ENCODE data around the gene PRAMEF12. TPM values are rescaled to one million over a fixed set of nuclear protein-coding genes. Genes with fewer than 3 reads are reported as not detected.
"Not testable (repeated sequence)": the region's sequence is repeated elsewhere in the genome, so short reads cannot be mapped to it uniquely, and the experiment has no call there.

The PRAMEF12 gene
- total RNA-seq, 1 donor from 2014 or later: 0.54 TPM

DNA sequence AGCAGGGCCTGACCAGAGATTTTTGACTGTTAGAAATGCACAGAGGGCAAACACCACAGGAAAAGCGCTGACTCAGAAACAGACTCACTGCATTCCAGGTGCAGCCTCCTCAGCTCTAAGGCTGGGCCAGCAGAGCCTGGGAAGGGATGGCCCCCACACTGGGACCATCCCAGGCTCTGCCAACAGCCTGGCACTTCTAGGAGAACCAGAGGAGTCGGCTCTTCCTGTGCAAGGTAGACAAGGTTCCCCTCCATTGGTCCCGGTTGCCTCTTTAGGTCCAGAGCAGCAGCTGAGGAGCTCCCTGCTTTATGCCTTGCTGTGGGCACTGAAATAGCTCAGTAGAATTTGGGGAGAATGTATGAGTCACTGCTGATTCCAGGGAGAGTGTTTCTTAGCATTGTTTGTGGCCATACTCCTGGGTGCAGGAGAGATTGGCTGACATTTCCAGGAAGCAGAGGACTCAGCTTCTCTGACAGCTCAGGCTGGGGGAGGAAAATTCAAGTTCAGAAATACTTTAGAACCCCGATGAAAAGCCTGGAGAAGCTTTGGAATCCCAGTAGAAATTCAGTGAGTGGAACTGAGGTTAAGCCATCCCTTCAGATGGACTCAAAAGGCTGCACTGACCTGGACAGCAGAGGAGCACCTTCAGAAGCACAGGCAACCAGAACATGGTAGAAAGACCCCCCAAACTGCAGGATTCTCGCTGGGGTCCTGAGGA, 37.3 kb downstream of the PRAMEF12 start:
- no peak overlapping the region for H3K4me3 Mint-ChIP-seq (ENCODE audit: unreplicated experiment)
- peaks cover 10% of the 10 kb centered on the region for H3K9me3 Mint-ChIP-seq (ENCODE audit: unreplicated experiment)
- TF ChIP-seq, protein P1, sequence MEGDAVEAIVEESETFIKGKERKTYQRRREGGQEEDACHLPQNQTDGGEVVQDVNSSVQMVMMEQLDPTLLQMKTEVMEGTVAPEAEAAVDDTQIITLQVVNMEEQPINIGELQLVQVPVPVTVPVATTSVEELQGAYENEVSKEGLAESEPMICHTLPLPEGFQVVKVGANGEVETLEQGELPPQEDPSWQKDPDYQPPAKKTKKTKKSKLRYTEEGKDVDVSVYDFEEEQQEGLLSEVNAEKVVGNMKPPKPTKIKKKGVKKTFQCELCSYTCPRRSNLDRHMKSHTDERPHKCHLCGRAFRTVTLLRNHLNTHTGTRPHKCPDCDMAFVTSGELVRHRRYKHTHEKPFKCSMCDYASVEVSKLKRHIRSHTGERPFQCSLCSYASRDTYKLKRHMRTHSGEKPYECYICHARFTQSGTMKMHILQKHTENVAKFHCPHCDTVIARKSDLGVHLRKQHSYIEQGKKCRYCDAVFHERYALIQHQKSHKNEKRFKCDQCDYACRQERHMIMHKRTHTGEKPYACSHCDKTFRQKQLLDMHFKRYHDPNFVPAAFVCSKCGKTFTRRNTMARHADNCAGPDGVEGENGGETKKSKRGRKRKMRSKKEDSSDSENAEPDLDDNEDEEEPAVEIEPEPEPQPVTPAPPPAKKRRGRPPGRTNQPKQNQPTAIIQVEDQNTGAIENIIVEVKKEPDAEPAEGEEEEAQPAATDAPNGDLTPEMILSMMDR (IDR thresholded peaks at IDR 0.05; ENCODE audit: partially characterized antibody, unreplicated experiment): no peak
- H3K27me3 Mint-ChIP-seq (ENCODE audit: unreplicated experiment): peaks cover 4% of the 10 kb centered on the region
- DNase-seq: no peak
- H3K4me1 Mint-ChIP-seq (ENCODE audit: low read depth, unreplicated experiment): no peaks in the 10 kb centered on the region
- H3K36me3 Mint-ChIP-seq (ENCODE audit: unreplicated experiment): peaks cover 12% of the 10 kb centered on the region
- H3K27ac Mint-ChIP-seq (ENCODE audit: unreplicated experiment): no peak overlapping the region

DNA sequence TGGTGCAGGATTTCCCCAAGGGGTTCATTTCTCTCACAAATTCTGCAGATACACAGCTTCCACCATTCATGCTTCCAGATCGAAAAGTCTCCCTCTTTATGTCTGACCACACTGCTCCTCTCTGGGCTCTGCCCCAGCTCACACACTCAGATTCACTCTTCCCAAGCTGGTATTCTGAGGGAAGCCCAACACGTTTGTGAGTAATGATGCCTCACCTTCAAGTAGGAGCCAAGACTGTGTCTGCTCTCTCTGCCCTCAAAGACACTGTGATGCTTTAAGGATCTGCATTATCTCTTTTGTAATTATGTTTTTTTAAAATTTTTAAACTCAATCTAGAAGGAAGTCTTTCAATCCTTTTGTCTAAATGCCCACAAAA, 37.9 kb downstream of the PRAMEF12 start:
- H3K9me3 Mint-ChIP-seq (ENCODE audit: unreplicated experiment): peaks cover 10% of the 10 kb centered on the region
- H3K4me1 Mint-ChIP-seq (ENCODE audit: low read depth, unreplicated experiment): no peaks in the 10 kb centered on the region
- H3K4me3 Mint-ChIP-seq (ENCODE audit: unreplicated experiment): no peak overlapping the region
- H3K27ac Mint-ChIP-seq (ENCODE audit: unreplicated experiment): no peak overlapping the region
- DNase-seq: no peak
- H3K36me3 Mint-ChIP-seq (ENCODE audit: unreplicated experiment): peaks cover 11% of the 10 kb centered on the region
- H3K27me3 Mint-ChIP-seq (ENCODE audit: unreplicated experiment): peaks cover 4% of the 10 kb centered on the region
- TF ChIP-seq, protein P1 (IDR thresholded peaks at IDR 0.05; ENCODE audit: partially characterized antibody, unreplicated experiment): no peak

DNA sequence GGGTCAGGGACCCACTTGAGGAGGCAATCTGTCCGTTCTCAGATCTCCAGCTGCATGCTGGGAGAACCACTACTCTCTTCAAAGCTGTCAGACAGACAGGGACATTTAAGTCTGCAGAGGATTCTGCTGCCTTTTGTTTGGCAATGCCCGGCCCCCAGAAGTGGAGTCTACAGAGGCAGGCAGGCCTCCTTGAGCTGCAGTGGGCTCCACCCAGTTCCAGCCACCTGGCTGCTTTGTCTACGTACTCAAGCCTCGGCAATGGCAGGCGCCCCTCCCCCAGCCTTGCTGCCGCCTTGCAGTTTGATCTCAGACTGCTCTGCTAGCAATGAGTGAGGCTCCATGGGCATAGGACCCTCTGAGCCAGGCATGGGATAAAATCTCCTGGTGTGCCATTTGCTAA, 45.5 kb downstream of the PRAMEF12 start:
- H3K27me3 Mint-ChIP-seq (ENCODE audit: unreplicated experiment); DNase-seq; H3K4me3 Mint-ChIP-seq (ENCODE audit: unreplicated experiment); H3K4me1 Mint-ChIP-seq (ENCODE audit: low read depth, unreplicated experiment); H3K9me3 Mint-ChIP-seq (ENCODE audit: unreplicated experiment); H3K36me3 Mint-ChIP-seq (ENCODE audit: unreplicated experiment); H3K27ac Mint-ChIP-seq (ENCODE audit: unreplicated experiment): not testable (repeated sequence)

Other genes starting within 250 kb of the PRAMEF12 start
- not detected for gene DHRS3, start 155.5 kb upstream of the PRAMEF12 start, total RNA-seq (ENCODE audit: unreplicated experiment)
- not detected for gene AADACL4, start 129.7 kb upstream of the PRAMEF12 start, total RNA-seq (ENCODE audit: unreplicated experiment)
- not detected for gene AADACL3, start 57.6 kb upstream of the PRAMEF12 start, total RNA-seq (ENCODE audit: unreplicated experiment)
- gene CFAP107, start 27.5 kb upstream of the PRAMEF12 start, total RNA-seq (ENCODE audit: unreplicated experiment): not detected
- gene PRAMEF1, start 17.7 kb downstream of the PRAMEF12 start, total RNA-seq (ENCODE audit: unreplicated experiment): 0.44 TPM
- gene PRAMEF11, start 57.7 kb downstream of the PRAMEF12 start, total RNA-seq (ENCODE audit: unreplicated experiment): not detected
- not detected for gene HNRNPCL1, start 75.0 kb downstream of the PRAMEF12 start, total RNA-seq (ENCODE audit: unreplicated experiment)
- gene PRAMEF2, start 83.3 kb downstream of the PRAMEF12 start, total RNA-seq (ENCODE audit: unreplicated experiment): not detected
- gene PRAMEF4, start 112.5 kb downstream of the PRAMEF12 start, total RNA-seq (ENCODE audit: unreplicated experiment): not detected
- not detected for gene PRAMEF10, start 124.5 kb downstream of the PRAMEF12 start, total RNA-seq (ENCODE audit: unreplicated experiment)
- not detected for gene PRAMEF7, start 142.9 kb downstream of the PRAMEF12 start, total RNA-seq (ENCODE audit: unreplicated experiment)
- gene PRAMEF6, start 173.8 kb downstream of the PRAMEF12 start, total RNA-seq (ENCODE audit: unreplicated experiment): not detected

All from glutamatergic neuron (in vitro differentiated cells).